Metanephros (tissue), 1 donor: Measurements from ENCODE around the gene FKBP8. TPM values are rescaled to one million over a fixed set of nuclear protein-coding genes. Genes with fewer than 3 reads are reported as not detected.

Experiments
- total RNA-seq: library from RNA; depleted of rRNA; stranded (reverse); fragments of >200 nt; gene quantifications from one replicate; pipeline ENCODE4 v1.2.3, GENCODE V29; 2014

FKBP8 gene
- total RNA-seq: 162 TPM

GRCh38 chr19:18542941-18543813 is at the start of gene FKBP8:
Gene FKBP8 (minus strand): TSS chr19:18543573. CDS start chr19:18541970, 1,603 bp downstream.

GRCh38 chr19:18588611-18589379 is 45.4 kb upstream of the FKBP8 start, which contains the start of gene REX1BD:
Gene REX1BD (plus strand): TSS chr19:18588798. CDS start chr19:18588802, 4 bp downstream.

GRCh38 chr19:18571564-18572344 is 28.4 kb upstream of the FKBP8 start, which contains the start of gene UBA52:
Gene UBA52 (plus strand): TSS chr19:18571857. CDS start chr19:18573301, 1,444 bp downstream.

GRCh38 chr19:18557411-18558201 is 14.2 kb upstream of the FKBP8 start, which contains the start of gene KXD1:
Gene KXD1 (plus strand): TSS chr19:18557870. CDS start chr19:18562057, 4,187 bp downstream.

GRCh38 chr19:18521692-18522123 is 21.7 kb downstream of the FKBP8 start, which contains the start of gene ELL:
Gene ELL (minus strand): TSS chr19:18522070. CDS start chr19:18522055, 15 bp downstream.

Other genes with a start within 250 kb of the FKBP8 start
- 148 TPM for gene LSM4, start 220.5 kb downstream of the FKBP8 start, total RNA-seq
- 31.9 TPM for gene PGPEP1, start 203.0 kb downstream of the FKBP8 start, total RNA-seq
- gene GDF15, start 157.4 kb downstream of the FKBP8 start, total RNA-seq: 139 TPM
- gene LRRC25, start 146.0 kb downstream of the FKBP8 start, total RNA-seq: 5.4 TPM
- gene SSBP4, start 124.2 kb downstream of the FKBP8 start, total RNA-seq: 77.5 TPM
- 126 TPM for gene ISYNA1, start 105.4 kb downstream of the FKBP8 start, total RNA-seq
- gene ELL, start 21.5 kb downstream of the FKBP8 start, total RNA-seq: 19.2 TPM
- 50.3 TPM for gene KXD1, start 14.3 kb upstream of the FKBP8 start, total RNA-seq
- gene UBA52, start 28.3 kb upstream of the FKBP8 start, total RNA-seq: 1,386 TPM
- gene REX1BD, start 45.2 kb upstream of the FKBP8 start, total RNA-seq: 60.1 TPM
- 1.2 TPM for gene CRLF1, start 63.2 kb upstream of the FKBP8 start, total RNA-seq
- 5.4 TPM for gene TMEM59L, start 69.3 kb upstream of the FKBP8 start, total RNA-seq
- 12.3 TPM for gene KLHL26, start 93.5 kb upstream of the FKBP8 start, total RNA-seq
- 10.2 TPM for gene CRTC1, start 140.1 kb upstream of the FKBP8 start, total RNA-seq
- gene COMP, start 247.7 kb upstream of the FKBP8 start, total RNA-seq: 0.82 TPM